ENCODE results near the gene CD84. TPM values are rescaled to one million over a fixed set of nuclear protein-coding genes. Genes with fewer than 3 reads are reported as not detected.

Gene CD84
- total RNA-seq, 2 donors from 2014 or later: 2.5 to 3.1 TPM

GRCh38 chr1:160576390-160576789 is 2.9 kb downstream of the CD84 start:
- H3K4me1 ChIP-seq: no peaks in the 10 kb centered on the region
- TF ChIP-seq CTCF (IDR thresholded peaks at IDR 0.05): no peak
- H3K27me3 ChIP-seq: no peaks in the 10 kb centered on the region
- no peak overlapping the region for H3K4me3 ChIP-seq
- DNase-seq (ENCODE audit: low spot score): no peak
- no peaks in the 10 kb centered on the region for H3K9me3 ChIP-seq
- no peak overlapping the region for H3K27ac ChIP-seq
- H3K36me3 ChIP-seq: no peaks in the 10 kb centered on the region

- no peaks in the 10 kb centered on the region for H3K4me1 ChIP-seq
- DNase-seq (ENCODE audit: low spot score): no peak
- H3K27ac ChIP-seq: peak overlapping the region in 1 of 2 donors; percentile 18
- H3K9me3 ChIP-seq: no peaks in the 10 kb centered on the region
- H3K4me3 ChIP-seq: no peak overlapping the region
- H3K27me3 ChIP-seq: no peaks in the 10 kb centered on the region
- H3K36me3 ChIP-seq: no peaks in the 10 kb centered on the region
- no peak for TF ChIP-seq CTCF (IDR thresholded peaks at IDR 0.05)
Measured at GRCh38 chr1:160575112-160575664, 4.1 kb downstream of the CD84 start.

GRCh38 chr1:160570840-160571239 is 8.5 kb downstream of the CD84 start:
- H3K27me3 ChIP-seq: no peaks in the 10 kb centered on the region
- no peak overlapping the region for H3K4me3 ChIP-seq
- no peak overlapping the region for H3K27ac ChIP-seq
- no peak for DNase-seq (ENCODE audit: low spot score)
- no peak for TF ChIP-seq CTCF (IDR thresholded peaks at IDR 0.05)
- no peaks in the 10 kb centered on the region for H3K4me1 ChIP-seq
- no peaks in the 10 kb centered on the region for H3K36me3 ChIP-seq
- H3K9me3 ChIP-seq: no peaks in the 10 kb centered on the region

GRCh38 chr1:160569806-160570205 is 9.5 kb downstream of the CD84 start:
- Histone ChIP-seq H3K27ac (no peak overlapping the region), H3K4me3 (no peak overlapping the region), H3K4me1 (no peaks in the 10 kb centered on the region), H3K27me3 (no peaks in the 10 kb centered on the region), H3K9me3 (no peaks in the 10 kb centered on the region), H3K36me3 (no peaks in the 10 kb centered on the region)
- no peak for DNase-seq (ENCODE audit: low spot score)
- no peak for TF ChIP-seq CTCF (IDR thresholded peaks at IDR 0.05)

GRCh38 chr1:160567858-160568682 is 11.2 kb downstream of the CD84 start:
- no peaks in the 10 kb centered on the region for H3K27me3 ChIP-seq
- peaks cover 0 to 3% of the 10 kb centered on the region in 2 donors for H3K9me3 ChIP-seq
- no peak for TF ChIP-seq CTCF (IDR thresholded peaks at IDR 0.05)
- no peak overlapping the region for H3K4me3 ChIP-seq
- no peaks in the 10 kb centered on the region for H3K36me3 ChIP-seq
- no peak overlapping the region for H3K27ac ChIP-seq
- H3K4me1 ChIP-seq: no peaks in the 10 kb centered on the region
- DNase-seq (ENCODE audit: low spot score): no peak
